Epithelial cell of esophagus (primary cell): ENCODE measurements around the gene NBPF15.
"Not testable (repeated sequence)": the region's sequence is repeated elsewhere in the genome, so short reads cannot be mapped to it uniquely, and the experiment has no call there.

Experiments used
- DNase-seq: peaks from one replicate; pipeline ENCODE4 v3.0.0; 2010; ENCODE audit warnings: low read depth
- H3K4me3 ChIP-seq: 2 replicates; pipeline ENCODE4 v1.5.1; 2011; ENCODE audit warnings: mild to moderate bottlenecking, low read length, control low read depth
- CTCF ChIP-seq: IDR thresholded peaks from 2 replicates; pipeline ENCODE4 v1.5.1; 2011; ENCODE audit warnings: low read depth, mild to moderate bottlenecking, low read length, control low read depth, inconsistent platforms; ENCODE audit not compliant: insufficient read depth; ENCODE audit errors: missing control alignments

Gene NBPF15

GRCh38 chr1:144461136-144461759 lies at the start of gene NBPF15:
Gene NBPF15, minus strand, starts transcription at chr1:144461669. Its CDS starts 21,666 bp downstream, at chr1:144440003.
- DNase-seq, result peak; percentile 60

GRCh38 chr1:144496429-144496828 lies 35.0 kb upstream of the NBPF15 start:
- H3K4me3 ChIP-seq, DNase-seq: not testable (repeated sequence)

More at GRCh38 chr1:144461136-144461759, at the start of gene NBPF15:
- peak within 1 kb of the TSS; percentile 53 for H3K4me3 ChIP-seq

- not testable (repeated sequence) for DNase-seq, H3K4me3 ChIP-seq
Observed at GRCh38 chr1:144494130-144494529, 32.7 kb upstream of the NBPF15 start.

GRCh38 chr1:144490394-144490793 lies 28.9 kb upstream of the NBPF15 start:
- DNase-seq, result peak; percentile 32
- H3K4me3 ChIP-seq, result not testable (repeated sequence)

- not testable (repeated sequence) for H3K4me3 ChIP-seq
- peak; percentile 70 for DNase-seq
Observed at GRCh38 chr1:144487002-144487401, 25.5 kb upstream of the NBPF15 start.

- not testable (repeated sequence) for DNase-seq
Observed at GRCh38 chr1:144485048-144485993, 23.9 kb upstream of the NBPF15 start.

GRCh38 chr1:144473897-144474296 lies 12.4 kb upstream of the NBPF15 start:
- not testable (repeated sequence) for DNase-seq

More at GRCh38 chr1:144485048-144485993, 23.9 kb upstream of the NBPF15 start:
- H3K4me3 ChIP-seq, result not testable (repeated sequence)

GRCh38 chr1:144471434-144471833 lies 10.0 kb upstream of the NBPF15 start:
- not testable (repeated sequence) for H3K4me3 ChIP-seq, DNase-seq

More at GRCh38 chr1:144473897-144474296, 12.4 kb upstream of the NBPF15 start:
- not testable (repeated sequence) for H3K4me3 ChIP-seq

- H3K4me3 ChIP-seq, DNase-seq: not testable (repeated sequence)
Observed at GRCh38 chr1:144461778-144462177, 309 bp upstream of the NBPF15 start.

GRCh38 chr1:144460686-144461085 lies 783 bp downstream of the NBPF15 start:
- not testable (repeated sequence) for DNase-seq
- peak overlapping the region; percentile 53 for H3K4me3 ChIP-seq

- H3K4me3 ChIP-seq, DNase-seq: not testable (repeated sequence)
Observed at GRCh38 chr1:144442402-144442801, 19.1 kb downstream of the NBPF15 start.

GRCh38 chr1:144439737-144440136 lies 21.7 kb downstream of the NBPF15 start:
- not testable (repeated sequence) for DNase-seq, H3K4me3 ChIP-seq
- peak; percentile 16 for TF ChIP-seq CTCF

- H3K4me3 ChIP-seq, result peak overlapping the region; percentile 45
- DNase-seq, result peak; percentile 76
Observed at GRCh38 chr1:144418891-144419694, 42.4 kb downstream of the NBPF15 start.

GRCh38 chr1:144413404-144414118 lies 47.9 kb downstream of the NBPF15 start:
- H3K4me3 ChIP-seq, result peak overlapping the region; percentile 72
- not testable (repeated sequence) for DNase-seq

- DNase-seq, result peak; percentile 97
- H3K4me3 ChIP-seq, result peak overlapping the region; percentile 72
Observed at GRCh38 chr1:144412491-144413403, 48.7 kb downstream of the NBPF15 start.

- DNase-seq, result peak; percentile 83
- peak overlapping the region; percentile 27 for H3K4me3 ChIP-seq
Observed at GRCh38 chr1:144412068-144412471, 49.4 kb downstream of the NBPF15 start.
